Measurements from ENCODE around the gene RFC4. TPM values are rescaled to one million over a fixed set of nuclear protein-coding genes. Genes with fewer than 3 reads are reported as not detected.

Gene RFC4
- total RNA-seq, 1 donor from 2014 or later: 18.1 TPM

DNA sequence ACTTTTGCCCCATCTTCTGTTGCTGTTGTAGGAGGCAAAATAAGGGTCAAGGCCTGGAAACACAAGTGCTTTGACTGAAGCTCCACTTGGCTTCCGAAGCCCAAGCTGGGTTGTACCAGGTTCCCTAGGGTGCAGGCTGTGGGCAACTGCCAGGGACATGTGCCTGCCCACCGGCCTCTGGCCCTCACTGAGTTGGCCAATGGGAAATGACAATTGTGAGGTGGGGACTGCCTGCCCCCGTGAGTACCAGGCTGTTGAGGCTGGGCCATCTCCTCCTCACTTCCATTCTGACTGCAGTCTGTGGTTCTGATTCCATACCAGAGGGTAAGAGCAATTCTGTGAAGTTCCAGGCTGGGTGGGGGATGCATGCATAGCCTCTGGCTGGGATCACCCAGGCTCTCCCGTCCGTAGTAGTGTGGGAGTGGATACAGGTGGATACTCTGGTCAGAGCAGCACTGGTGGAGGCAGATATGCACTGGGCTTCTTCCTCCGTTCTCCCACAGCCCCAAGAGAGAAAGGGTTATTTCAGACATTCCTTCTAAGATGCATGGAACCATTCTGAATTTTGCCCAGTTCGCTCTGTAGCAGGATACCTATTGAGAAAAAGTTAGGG lies 36.2 kb upstream of the RFC4 start, which contains the start of gene ADIPOQ:
Gene ADIPOQ, plus strand, starts transcription at position 285 of the 613 bp plus-strand sequence. CDS start 10,349 bp downstream, outside the sequence.
- Mint-ChIP-seq H3K4me3 (ENCODE audit: unreplicated experiment) (no peak within 1 kb of the TSS), H3K27me3 (ENCODE audit: unreplicated experiment) (peaks cover 42% of the 10 kb centered on the region), H3K4me1 (ENCODE audit: unreplicated experiment) (no peaks in the 10 kb centered on the region), H3K9me3 (ENCODE audit: unreplicated experiment) (no peaks in the 10 kb centered on the region), H3K36me3 (ENCODE audit: unreplicated experiment) (no peaks in the 10 kb centered on the region), H3K27ac (ENCODE audit: unreplicated experiment) (no peak within 1 kb of the TSS)
- DNase-seq (ENCODE audit: extremely low spot score, unreplicated experiment): peak; percentile 66
- TF ChIP-seq CTCF (IDR thresholded peaks at IDR 0.05): no peak

GRCh38 chr3:186841620-186842019 lies 35.3 kb upstream of the RFC4 start:
- no peak for DNase-seq (ENCODE audit: extremely low spot score, unreplicated experiment)
- no peaks in the 10 kb centered on the region for H3K4me1 Mint-ChIP-seq (ENCODE audit: unreplicated experiment)
- H3K9me3 Mint-ChIP-seq (ENCODE audit: unreplicated experiment): no peaks in the 10 kb centered on the region
- TF ChIP-seq CTCF (IDR thresholded peaks at IDR 0.05): no peak
- no peak overlapping the region for H3K27ac Mint-ChIP-seq (ENCODE audit: unreplicated experiment)
- H3K36me3 Mint-ChIP-seq (ENCODE audit: unreplicated experiment): no peaks in the 10 kb centered on the region
- H3K27me3 Mint-ChIP-seq (ENCODE audit: unreplicated experiment): peaks cover 33% of the 10 kb centered on the region
- no peak overlapping the region for H3K4me3 Mint-ChIP-seq (ENCODE audit: unreplicated experiment)

GRCh38 chr3:186839874-186840641 lies 33.8 kb upstream of the RFC4 start:
- Mint-ChIP-seq H3K36me3 (ENCODE audit: unreplicated experiment) (no peaks in the 10 kb centered on the region), H3K27me3 (ENCODE audit: unreplicated experiment) (peaks cover 24% of the 10 kb centered on the region), H3K9me3 (ENCODE audit: unreplicated experiment) (no peaks in the 10 kb centered on the region), H3K27ac (ENCODE audit: unreplicated experiment) (no peak overlapping the region), H3K4me1 (ENCODE audit: unreplicated experiment) (no peaks in the 10 kb centered on the region), H3K4me3 (ENCODE audit: unreplicated experiment) (no peak overlapping the region)
- no peak for TF ChIP-seq CTCF (IDR thresholded peaks at IDR 0.05)
- peak; percentile 75 for DNase-seq (ENCODE audit: extremely low spot score, unreplicated experiment)

DNA sequence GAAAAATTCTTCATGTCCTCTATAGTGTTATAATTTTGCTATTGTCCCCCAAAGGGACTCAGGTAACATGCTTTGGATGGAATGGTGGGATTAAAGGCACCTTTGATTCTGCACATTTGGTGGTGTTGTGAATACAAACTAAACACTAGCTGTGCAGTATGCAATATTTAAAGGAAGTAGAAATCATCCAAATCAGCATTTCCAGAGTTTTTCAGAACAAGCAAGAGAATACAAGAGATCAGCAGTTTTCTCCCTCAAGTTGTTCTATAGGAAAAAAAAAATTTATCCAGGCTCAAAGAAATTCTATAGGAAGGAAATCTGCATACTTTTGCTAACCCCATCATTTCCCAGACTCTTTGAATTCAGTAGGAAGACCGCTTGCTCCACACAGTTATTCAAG lies 26.0 kb upstream of the RFC4 start:
- H3K4me1 Mint-ChIP-seq (ENCODE audit: unreplicated experiment): peaks cover 4% of the 10 kb centered on the region
- no peak for DNase-seq (ENCODE audit: extremely low spot score, unreplicated experiment)
- H3K4me3 Mint-ChIP-seq (ENCODE audit: unreplicated experiment): no peak overlapping the region
- peaks cover 67% of the 10 kb centered on the region for H3K27me3 Mint-ChIP-seq (ENCODE audit: unreplicated experiment)
- no peaks in the 10 kb centered on the region for H3K36me3 Mint-ChIP-seq (ENCODE audit: unreplicated experiment)
- TF ChIP-seq CTCF (IDR thresholded peaks at IDR 0.05): no peak
- H3K27ac Mint-ChIP-seq (ENCODE audit: unreplicated experiment): no peak overlapping the region
- no peaks in the 10 kb centered on the region for H3K9me3 Mint-ChIP-seq (ENCODE audit: unreplicated experiment)

DNA sequence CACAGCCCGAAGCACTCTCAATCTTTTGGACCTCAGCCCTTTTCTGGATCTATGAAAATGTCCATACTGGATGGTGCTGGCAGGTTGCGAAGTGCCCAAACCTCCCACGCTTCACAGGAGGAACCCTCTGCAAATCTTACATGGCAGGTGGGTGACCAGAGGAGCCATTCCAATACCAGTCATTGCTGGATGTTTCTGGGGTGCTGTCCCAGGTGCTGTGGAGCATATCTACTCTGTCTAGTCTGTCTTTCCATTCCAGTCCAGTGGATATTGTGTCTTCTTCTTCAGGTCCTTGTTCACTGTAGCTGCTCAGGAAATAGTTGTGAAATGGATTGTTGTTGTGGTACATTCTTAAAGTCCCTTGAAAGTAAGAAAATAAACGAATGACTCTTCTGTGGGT lies 25.5 kb upstream of the RFC4 start:
- no peak for TF ChIP-seq CTCF (IDR thresholded peaks at IDR 0.05)
- Mint-ChIP-seq H3K27me3 (ENCODE audit: unreplicated experiment) (peaks cover 67% of the 10 kb centered on the region), H3K4me3 (ENCODE audit: unreplicated experiment) (no peak overlapping the region)

More for the DNA sequence above, 25.5 kb upstream of the RFC4 start:
- no peaks in the 10 kb centered on the region for H3K9me3 Mint-ChIP-seq (ENCODE audit: unreplicated experiment)
- no peak overlapping the region for H3K27ac Mint-ChIP-seq (ENCODE audit: unreplicated experiment)
- no peaks in the 10 kb centered on the region for H3K36me3 Mint-ChIP-seq (ENCODE audit: unreplicated experiment)
- peaks cover 4% of the 10 kb centered on the region for H3K4me1 Mint-ChIP-seq (ENCODE audit: unreplicated experiment)
- DNase-seq (ENCODE audit: extremely low spot score, unreplicated experiment): no peak

All from osteocyte (in vitro differentiated cells).